AG08395 (cell line): ENCODE data around the gene POSTN.

Experiments used
- DNase-seq: peaks from one replicate; pipeline ENCODE4 v3.0.0; 2012; ENCODE audit warnings: mixed read lengths, low spot score

The POSTN gene

GRCh38 chr13:37598597-37598996, at the start of gene POSTN:
TSS of gene POSTN (minus strand) at chr13:37598768. CDS start at chr13:37598726, 42 bp downstream.
- DNase-seq: no peak

- no peak for DNase-seq
Observed at GRCh38 chr13:37647031-37647650, 48.6 kb upstream of the POSTN start.

GRCh38 chr13:37646531-37646930, 48.0 kb upstream of the POSTN start:
- no peak for DNase-seq

- no peak for DNase-seq
Observed at GRCh38 chr13:37645181-37645740, 46.7 kb upstream of the POSTN start.

GRCh38 chr13:37641391-37641790, 42.8 kb upstream of the POSTN start:
- no peak for DNase-seq

GRCh38 chr13:37640499-37640898, 41.9 kb upstream of the POSTN start:
- peak; percentile 60 for DNase-seq

- DNase-seq: no peak
Observed at GRCh38 chr13:37636701-37637100, 38.1 kb upstream of the POSTN start.

GRCh38 chr13:37632294-37632693, 33.7 kb upstream of the POSTN start:
- no peak for DNase-seq

- DNase-seq: no peak
Observed at GRCh38 chr13:37627428-37627827, 28.9 kb upstream of the POSTN start.

- DNase-seq: peak; percentile 41
Observed at GRCh38 chr13:37621811-37622361, 23.3 kb upstream of the POSTN start.

GRCh38 chr13:37618554-37618953, 20.0 kb upstream of the POSTN start:
- peak; percentile 43 for DNase-seq

GRCh38 chr13:37617173-37617572, 18.6 kb upstream of the POSTN start:
- DNase-seq: peak; percentile 59

- DNase-seq: no peak
Observed at GRCh38 chr13:37616131-37616530, 17.6 kb upstream of the POSTN start.

- no peak for DNase-seq
Observed at GRCh38 chr13:37615276-37615675, 16.7 kb upstream of the POSTN start.

- no peak for DNase-seq
Observed at GRCh38 chr13:37613638-37614037, 15.1 kb upstream of the POSTN start.

- no peak for DNase-seq
Observed at GRCh38 chr13:37613236-37613635, 14.7 kb upstream of the POSTN start.

GRCh38 chr13:37608750-37609339, 10.3 kb upstream of the POSTN start:
- DNase-seq: no peak

GRCh38 chr13:37602733-37603381, 4.3 kb upstream of the POSTN start:
- DNase-seq: peak; percentile 42

GRCh38 chr13:37601648-37602440, 3.3 kb upstream of the POSTN start:
- no peak for DNase-seq

- DNase-seq: no peak
Observed at GRCh38 chr13:37599519-37599918, 951 bp upstream of the POSTN start.

- DNase-seq: no peak
Observed at GRCh38 chr13:37597477-37598025, 1.0 kb downstream of the POSTN start.

GRCh38 chr13:37596805-37597204, 1.8 kb downstream of the POSTN start:
- DNase-seq: no peak
